ENCODE data around the gene NOC3L.

DNA sequence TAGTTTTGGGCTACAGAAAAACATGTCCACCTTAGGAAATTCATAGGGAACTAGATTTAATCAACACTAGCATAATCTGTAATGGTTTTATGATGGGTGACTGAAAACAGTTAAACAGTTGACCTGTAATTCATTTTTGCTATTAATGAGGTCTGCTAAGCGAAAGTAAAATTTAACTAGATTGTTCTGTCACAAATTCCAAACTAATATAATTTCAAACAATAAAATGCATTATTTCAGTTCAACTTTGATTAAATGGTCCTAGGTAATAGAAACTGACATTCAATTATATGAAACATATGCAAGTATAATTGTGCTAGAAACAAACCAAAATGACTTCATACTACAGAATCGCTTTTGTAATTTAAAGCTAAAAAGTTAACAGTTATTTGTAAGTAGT, 6.9 kb downstream of the NOC3L start:
- TF ChIP-seq ZNF560 (tag by site-specific recombination; IDR thresholded peaks at IDR 0.05; ENCODE audit: borderline replicate concordance): no peak
- TF ChIP-seq ZNF157 (tag by site-specific recombination; IDR thresholded peaks at IDR 0.05): no peak
- TF ChIP-seq MEIS1 (CRISPR knock-in tag; IDR thresholded peaks at IDR 0.05; ENCODE audit: borderline replicate concordance): no peak
- TF ChIP-seq ZNF274 (IDR thresholded peaks at IDR 0.05; ENCODE audit: low read length): no peak
- TF ChIP-seq ZNF274 (tag by site-specific recombination; IDR thresholded peaks at IDR 0.05; ENCODE audit: borderline replicate concordance): no peak
- no peak for TF ChIP-seq CTCF (tag by site-specific recombination; IDR thresholded peaks at IDR 0.05)
- no peak for TF ChIP-seq ZNF354C (tag by site-specific recombination; IDR thresholded peaks at IDR 0.05; ENCODE audit: borderline replicate concordance, low read depth)
- TF ChIP-seq ZNF747 (tag by site-specific recombination; IDR thresholded peaks at IDR 0.05): no peak
- no peak for TF ChIP-seq ZNF629 (tag by site-specific recombination; IDR thresholded peaks at IDR 0.05)
- no peak for TF ChIP-seq HOXD13 (CRISPR knock-in tag; IDR thresholded peaks at IDR 0.05; ENCODE audit: borderline replicate concordance)
- no peak for TF ChIP-seq ZNF530 (tag by site-specific recombination; IDR thresholded peaks at IDR 0.05; ENCODE audit: low read depth)
- no peak for TF ChIP-seq MYNN (tag by site-specific recombination; IDR thresholded peaks at IDR 0.05; ENCODE audit: borderline replicate concordance)
- no peak for TF ChIP-seq ZBTB7A (tag by site-specific recombination; IDR thresholded peaks at IDR 0.05; ENCODE audit: low read depth)

Measured in HEK293 (cell line).